Aorta (tissue), 5 donors: ENCODE results near the gene NTSR1. TPM values are rescaled to one million over a fixed set of nuclear protein-coding genes. Genes with fewer than 3 reads are reported as not detected.
A peak's percentile ranks its signal among the peaks of the same experiment; 100 is the strongest.

Source experiments
- ATAC-seq: fragments of 200-7000 bp; cut with Tn5 transposase; one replicate; pipeline ENCODE4 v1.9.1; 2022; ENCODE audit warnings: moderate library complexity; ENCODE audit not compliant: low FRiP score
- DNase-seq, 2 donors: peaks; one replicate each; pipeline ENCODE4 v3.0.0-alpha.2; 2020
- H3K27ac ChIP-seq, 2 donors: one replicate each; pipeline ENCODE4 v1.5.1; 2013; ENCODE audit warnings: low read length in 2 of 2, mild to moderate bottlenecking in 2 of 2, moderate library complexity in 2 of 2, control low read depth in 1 of 2, inconsistent platforms in 1 of 2, low read depth in 1 of 2
- H3K27me3 ChIP-seq, 2 donors: one replicate each; pipeline ENCODE4 v1.6.1; 2013; ENCODE audit warnings: control low read depth in 1 of 2, low read length in 1 of 2, mild to moderate bottlenecking in 1 of 2, moderate library complexity in 1 of 2; ENCODE audit not compliant: insufficient read depth in 2 of 2, control insufficient read depth in 1 of 2
- H3K36me3 ChIP-seq, 2 donors: one replicate each; pipeline ENCODE4 v1.6.1; 2013; ENCODE audit warnings: control low read depth in 1 of 2, low read length in 1 of 2, mild to moderate bottlenecking in 1 of 2; ENCODE audit not compliant: insufficient read depth in 2 of 2, control insufficient read depth in 1 of 2
- H3K4me1 ChIP-seq, 2 donors: one replicate each; pipeline ENCODE4 v1.6.1; 2013; ENCODE audit warnings: low read length in 2 of 2, control low read depth in 1 of 2, mild to moderate bottlenecking in 1 of 2, moderate library complexity in 1 of 2; ENCODE audit not compliant: insufficient read depth in 2 of 2, control insufficient read depth in 1 of 2
- H3K4me3 ChIP-seq, 2 donors: one replicate each; pipeline ENCODE4 v1.5.1; 2013; ENCODE audit warnings: low read length in 2 of 2, control low read depth in 1 of 2, mild to moderate bottlenecking in 1 of 2
- H3K9me3 ChIP-seq: one replicate; pipeline ENCODE4 v1.6.1; 2013; ENCODE audit warnings: mild to moderate bottlenecking, low read length; ENCODE audit not compliant: control insufficient read depth
- WGBS, 2 donors: extraction: QIAGEN DNeasy Blood & Tissue Kit; methylation state at CpG; one replicate each; pipeline ENCODE4 v1.1.7; 2013; 5-methylcytosine and 5-hydroxymethylcytosine counted together
- intact Hi-C, 2 donors: fragments of 100-400 bp; cut with DNase I; formaldehyde crosslinking; loops; one replicate each; pipeline versions ENCODE4 v1.14.2 to v1.15.0; 2022
- polyA plus RNA-seq, 2 donors: library from polyadenylated mRNA; stranded (reverse); fragments of 200-250 nt; gene quantifications; one replicate each; pipeline ENCODE4 v1.2.3, GENCODE V29; 2013
- total RNA-seq, 2 donors: library from RNA; stranded (reverse); fragmentation: NEBNext Ultra II Directional; extraction: Animal tissue kit (Norgen Biotek cat#: 25700); gene quantifications; one replicate each; pipeline ENCODE4 v1.2.1, GENCODE V29; 2021
- donor health status: healthy with polysubstance abuse.
- donor health status: Bipolar disorder and iron deficiency.
- donor health status: DM: no; HTN: no; CAD: no.
- donor health status: DM: no; HTN: no; CAD: no.
- donor health status: DM: yes; HTN: yes; CAD: no.

The NTSR1 gene
- total and polyA plus RNA-seq, 4 donors = not detected

GRCh38 chr20:62700261-62700930 is 8.2 kb upstream of the NTSR1 start:
- 92 to 94% methylated on average over 18 of the region's 18 CpGs for WGBS, 2 donors
- Histone ChIP-seq H3K4me1 (no peaks in the 10 kb centered on the region), H3K4me3 (no peak overlapping the region), H3K27ac (no peak overlapping the region), H3K9me3 (no peaks in the 10 kb centered on the region), H3K27me3 (no peaks in the 10 kb centered on the region), H3K36me3 (no peaks in the 10 kb centered on the region)
- ATAC-seq = no peak
- no peak for DNase-seq
- intact Hi-C loops = no loop called here

GRCh38 chr20:62701161-62702012 is 7.2 kb upstream of the NTSR1 start:
- Histone ChIP-seq H3K9me3 (no peaks in the 10 kb centered on the region), H3K4me3 (no peak overlapping the region), H3K36me3 (no peaks in the 10 kb centered on the region), H3K27ac (no peak overlapping the region), H3K27me3 (no peaks in the 10 kb centered on the region), H3K4me1 (no peaks in the 10 kb centered on the region)
- DNase-seq = no peak
- intact Hi-C loops = no loop called here
- 75 to 79% methylated on average over 24 of the region's 24 CpGs for WGBS, 2 donors
- ATAC-seq = no peak

- intact Hi-C loops = no loop called here
- ATAC-seq = no peak
Measured at GRCh38 chr20:62702013-62702300, 6.7 kb upstream of the NTSR1 start.

GRCh38 chr20:62702895-62703852 is 5.5 kb upstream of the NTSR1 start:
- Histone ChIP-seq H3K9me3 (no peaks in the 10 kb centered on the region), H3K4me1 (no peaks in the 10 kb centered on the region), H3K36me3 (no peaks in the 10 kb centered on the region), H3K27me3 (no peaks in the 10 kb centered on the region), H3K4me3 (no peak overlapping the region), H3K27ac (no peak overlapping the region)
- ATAC-seq (no peak), DNase-seq (no peak)
- WGBS, 2 donors = 89% methylated on average over 24 to 25 of the region's 25 CpGs
- intact Hi-C loops = no loop called here

More at GRCh38 chr20:62702013-62702300, 6.7 kb upstream of the NTSR1 start:
- WGBS, 2 donors = 88 to 91% methylated on average over 11 of the region's 11 CpGs
- DNase-seq = no peak
- Histone ChIP-seq H3K27me3 (no peaks in the 10 kb centered on the region), H3K4me3 (no peak overlapping the region), H3K36me3 (no peaks in the 10 kb centered on the region), H3K9me3 (no peaks in the 10 kb centered on the region), H3K4me1 (no peaks in the 10 kb centered on the region), H3K27ac (no peak overlapping the region)

GRCh38 chr20:62703853-62704228 is 4.8 kb upstream of the NTSR1 start:
- Histone ChIP-seq H3K27ac (no peak overlapping the region), H3K4me3 (no peak overlapping the region), H3K9me3 (no peaks in the 10 kb centered on the region), H3K36me3 (no peaks in the 10 kb centered on the region), H3K27me3 (no peaks in the 10 kb centered on the region), H3K4me1 (no peaks in the 10 kb centered on the region)
- intact Hi-C loops = no loop called here
- no peak for DNase-seq
- WGBS, 2 donors = 90% methylated on average over 5 of the region's 5 CpGs
- ATAC-seq = no peak

GRCh38 chr20:62704341-62704948 is 4.2 kb upstream of the NTSR1 start:
- Histone ChIP-seq H3K9me3 (no peaks in the 10 kb centered on the region), H3K27ac (no peak overlapping the region), H3K4me3 (no peak overlapping the region), H3K27me3 (no peaks in the 10 kb centered on the region), H3K4me1 (no peaks in the 10 kb centered on the region), H3K36me3 (no peaks in the 10 kb centered on the region)
- DNase-seq (peak in 1 of 2 donors; percentile 83), ATAC-seq (no peak)
- intact Hi-C loops = no loop called here
- WGBS, 2 donors = 9% methylated on average over 21 of the region's 21 CpGs

- intact Hi-C loops = no loop called here
- Histone ChIP-seq H3K27ac (no peak overlapping the region), H3K4me3 (no peak overlapping the region), H3K27me3 (no peaks in the 10 kb centered on the region), H3K4me1 (no peaks in the 10 kb centered on the region), H3K36me3 (no peaks in the 10 kb centered on the region), H3K9me3 (no peaks in the 10 kb centered on the region)
- DNase-seq (no peak), ATAC-seq (no peak)
- WGBS, 2 donors = 87 to 88% methylated on average over 16 of the region's 16 CpGs
Measured at GRCh38 chr20:62705627-62706026, 3.0 kb upstream of the NTSR1 start.

GRCh38 chr20:62706344-62706743 is 2.3 kb upstream of the NTSR1 start:
- Histone ChIP-seq H3K27me3 (no peaks in the 10 kb centered on the region), H3K36me3 (no peaks in the 10 kb centered on the region), H3K4me1 (no peaks in the 10 kb centered on the region), H3K27ac (no peak overlapping the region), H3K4me3 (no peak overlapping the region), H3K9me3 (no peaks in the 10 kb centered on the region)
- no peak for ATAC-seq
- DNase-seq = no peak
- intact Hi-C loops = no loop called here
- 93% methylated on average over 12 of the region's 12 CpGs for WGBS, 2 donors
